HEK293 (cell line): ENCODE results near the gene MTMR3.

Experiments
- GFI1B ChIP-seq: fragments of 450-650 bp; formaldehyde crosslinking; IDR thresholded peaks from 2 replicates; pipeline ENCODE4 v1.5.1; 2016; ENCODE audit warnings: missing biosample characterization, missing genetic modification characterization
- HOXC10 ChIP-seq: sonication (generic); formaldehyde crosslinking; IDR thresholded peaks from 2 replicates; pipeline ENCODE4 v1.8.1; 2023; ENCODE audit warnings: mild to moderate bottlenecking, missing genetic modification reagents
- KLF10 ChIP-seq: fragments of 450-650 bp; IDR thresholded peaks from 2 replicates; pipeline ENCODE4 v1.5.1; 2018; ENCODE audit warnings: missing biosample characterization, mild to moderate bottlenecking, missing genetic modification characterization
- KLF8 ChIP-seq: fragments of 450-650 bp; formaldehyde crosslinking; IDR thresholded peaks from 2 replicates; pipeline ENCODE4 v1.5.1; 2016; ENCODE audit warnings: missing biosample characterization, missing genetic modification characterization
- MEIS1 ChIP-seq: sonication (generic); formaldehyde crosslinking; IDR thresholded peaks from 2 replicates; pipeline ENCODE4 v1.8.1; 2022; ENCODE audit warnings: missing genetic modification reagents, mild to moderate bottlenecking, borderline replicate concordance
- MYNN ChIP-seq: fragments of 450-650 bp; formaldehyde crosslinking; IDR thresholded peaks from 2 replicates; pipeline ENCODE4 v1.5.1; 2016; ENCODE audit warnings: missing biosample characterization, missing genetic modification characterization, borderline replicate concordance
- OSR2 ChIP-seq: fragments of 450-650 bp; formaldehyde crosslinking; IDR thresholded peaks from 2 replicates; pipeline ENCODE4 v1.5.1; 2016; ENCODE audit warnings: missing biosample characterization, missing genetic modification characterization
- OVOL3 ChIP-seq: fragments of 450-650 bp; formaldehyde crosslinking; IDR thresholded peaks from 2 replicates; pipeline ENCODE4 v1.5.1; 2016; ENCODE audit warnings: missing biosample characterization, missing genetic modification characterization
- RBAK ChIP-seq: fragments of 450-650 bp; formaldehyde crosslinking; IDR thresholded peaks from 2 replicates; pipeline ENCODE4 v1.5.1; 2016; ENCODE audit warnings: missing biosample characterization, missing genetic modification characterization
- ZBTB21 ChIP-seq: fragments of 450-650 bp; formaldehyde crosslinking; IDR thresholded peaks from 2 replicates; pipeline ENCODE4 v1.5.1; 2017; ENCODE audit warnings: missing biosample characterization, missing genetic modification characterization
- ZBTB8A ChIP-seq: fragments of 450-650 bp; formaldehyde crosslinking; IDR thresholded peaks from 2 replicates; pipeline ENCODE4 v1.5.1; 2016; ENCODE audit warnings: missing biosample characterization, missing genetic modification characterization
- ZNF132 ChIP-seq: fragments of 450-650 bp; formaldehyde crosslinking; IDR thresholded peaks from 2 replicates; pipeline ENCODE4 v1.5.1; 2017; ENCODE audit warnings: missing biosample characterization, missing genetic modification characterization, borderline replicate concordance
- ZNF311 ChIP-seq: fragments of 450-650 bp; formaldehyde crosslinking; IDR thresholded peaks from 2 replicates; pipeline ENCODE4 v1.5.1; 2017; ENCODE audit warnings: missing biosample characterization, missing genetic modification characterization, borderline replicate concordance
- ZNF366 ChIP-seq: fragments of 450-650 bp; formaldehyde crosslinking; conservative IDR thresholded peaks from 2 replicates; pipeline ENCODE4 v1.5.1; 2016; ENCODE audit warnings: missing biosample characterization, missing genetic modification characterization
- ZNF416 ChIP-seq: fragments of 450-650 bp; formaldehyde crosslinking; IDR thresholded peaks from 2 replicates; pipeline ENCODE4 v1.5.1; 2016; ENCODE audit warnings: missing biosample characterization, missing genetic modification characterization
- ZNF544 ChIP-seq: fragments of 450-650 bp; formaldehyde crosslinking; IDR thresholded peaks from 2 replicates; pipeline ENCODE4 v1.5.0; 2017; ENCODE audit warnings: missing biosample characterization, missing genetic modification characterization
- ZNF558 ChIP-seq: fragments of 450-650 bp; formaldehyde crosslinking; IDR thresholded peaks from 2 replicates; pipeline ENCODE4 v1.5.1; 2016; ENCODE audit warnings: missing biosample characterization, missing genetic modification characterization
- ZNF660 ChIP-seq: fragments of 450-650 bp; IDR thresholded peaks from 2 replicates; pipeline ENCODE4 v1.5.1; 2018; ENCODE audit warnings: missing biosample characterization, mild to moderate bottlenecking, missing genetic modification characterization
- ZNF843 ChIP-seq: fragments of 450-650 bp; formaldehyde crosslinking; IDR thresholded peaks from 2 replicates; pipeline ENCODE4 v1.5.1; 2016; ENCODE audit warnings: missing biosample characterization, missing genetic modification characterization
- TF ChIP-seq, protein P1 (sequence below): fragments of 450-650 bp; formaldehyde crosslinking; IDR thresholded peaks from 2 replicates; pipeline ENCODE4 v1.5.1; 2016; ENCODE audit warnings: missing biosample characterization, missing genetic modification characterization, borderline replicate concordance
- TF ChIP-seq, protein P2 (sequence below): fragments of 450-650 bp; formaldehyde crosslinking; IDR thresholded peaks from 2 replicates; pipeline ENCODE4 v1.5.1; 2017; ENCODE audit warnings: missing biosample characterization, missing genetic modification characterization
- TF ChIP-seq, protein P3 (sequence below): fragments of 450-650 bp; formaldehyde crosslinking; IDR thresholded peaks from 2 replicates; pipeline ENCODE4 v1.5.1; 2016; ENCODE audit warnings: missing biosample characterization, missing genetic modification characterization, borderline replicate concordance
- TF ChIP-seq, protein P4 (sequence below): fragments of 450-650 bp; formaldehyde crosslinking; IDR thresholded peaks from 2 replicates; pipeline ENCODE4 v1.5.1; 2016; ENCODE audit warnings: missing biosample characterization, missing genetic modification characterization
- TF ChIP-seq, protein P5 (sequence below): fragments of 450-650 bp; formaldehyde crosslinking; IDR thresholded peaks from 2 replicates; pipeline ENCODE4 v1.5.1; 2017; ENCODE audit warnings: missing biosample characterization, missing genetic modification characterization
- TF ChIP-seq, protein P6 (sequence below): fragments of 450-650 bp; formaldehyde crosslinking; IDR thresholded peaks from 2 replicates; pipeline ENCODE4 v1.5.1; 2016; ENCODE audit warnings: missing biosample characterization, missing genetic modification characterization

The MTMR3 gene

DNA sequence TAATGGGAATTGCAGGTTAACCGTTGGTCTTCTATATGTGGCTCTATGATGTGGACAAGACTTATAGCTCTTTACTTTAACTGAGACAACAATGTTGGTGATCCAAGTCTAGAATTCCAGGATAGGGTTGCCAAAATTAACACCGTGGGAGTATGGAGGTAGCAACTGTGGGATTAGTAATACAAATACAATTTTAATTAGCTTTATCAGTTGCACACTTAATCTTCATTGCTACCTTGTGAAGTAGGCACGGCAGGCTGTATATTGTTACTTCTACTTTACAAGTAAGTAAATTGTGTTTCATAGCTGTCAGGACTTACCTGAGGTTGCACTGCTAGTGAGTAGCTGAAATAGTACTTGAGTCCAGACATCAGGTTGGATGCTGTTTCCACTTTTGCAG is 21.0 kb downstream of the MTMR3 start (continued):
- TF ChIP-seq, protein P1, sequence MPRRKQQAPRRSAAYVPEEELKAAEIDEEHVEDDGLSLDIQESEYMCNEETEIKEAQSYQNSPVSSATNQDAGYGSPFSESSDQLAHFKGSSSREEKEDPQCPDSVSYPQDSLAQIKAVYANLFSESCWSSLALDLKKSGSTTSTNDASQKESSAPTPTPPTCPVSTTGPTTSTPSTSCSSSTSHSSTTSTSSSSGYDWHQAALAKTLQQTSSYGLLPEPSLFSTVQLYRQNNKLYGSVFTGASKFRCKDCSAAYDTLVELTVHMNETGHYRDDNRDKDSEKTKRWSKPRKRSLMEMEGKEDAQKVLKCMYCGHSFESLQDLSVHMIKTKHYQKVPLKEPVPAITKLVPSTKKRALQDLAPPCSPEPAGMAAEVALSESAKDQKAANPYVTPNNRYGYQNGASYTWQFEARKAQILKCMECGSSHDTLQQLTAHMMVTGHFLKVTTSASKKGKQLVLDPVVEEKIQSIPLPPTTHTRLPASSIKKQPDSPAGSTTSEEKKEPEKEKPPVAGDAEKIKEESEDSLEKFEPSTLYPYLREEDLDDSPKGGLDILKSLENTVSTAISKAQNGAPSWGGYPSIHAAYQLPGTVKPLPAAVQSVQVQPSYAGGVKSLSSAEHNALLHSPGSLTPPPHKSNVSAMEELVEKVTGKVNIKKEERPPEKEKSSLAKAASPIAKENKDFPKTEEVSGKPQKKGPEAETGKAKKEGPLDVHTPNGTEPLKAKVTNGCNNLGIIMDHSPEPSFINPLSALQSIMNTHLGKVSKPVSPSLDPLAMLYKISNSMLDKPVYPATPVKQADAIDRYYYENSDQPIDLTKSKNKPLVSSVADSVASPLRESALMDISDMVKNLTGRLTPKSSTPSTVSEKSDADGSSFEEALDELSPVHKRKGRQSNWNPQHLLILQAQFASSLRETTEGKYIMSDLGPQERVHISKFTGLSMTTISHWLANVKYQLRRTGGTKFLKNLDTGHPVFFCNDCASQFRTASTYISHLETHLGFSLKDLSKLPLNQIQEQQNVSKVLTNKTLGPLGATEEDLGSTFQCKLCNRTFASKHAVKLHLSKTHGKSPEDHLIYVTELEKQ (tag by site-specific recombination) = no peak
- no peak for TF ChIP-seq ZNF558
- TF ChIP-seq GFI1B = no peak
- no peak for TF ChIP-seq OVOL3 (tag by site-specific recombination)
- TF ChIP-seq KLF8 (tag by site-specific recombination) = peak; percentile 25; the same call in 1 of the 2 replicates
- TF ChIP-seq, protein P2, sequence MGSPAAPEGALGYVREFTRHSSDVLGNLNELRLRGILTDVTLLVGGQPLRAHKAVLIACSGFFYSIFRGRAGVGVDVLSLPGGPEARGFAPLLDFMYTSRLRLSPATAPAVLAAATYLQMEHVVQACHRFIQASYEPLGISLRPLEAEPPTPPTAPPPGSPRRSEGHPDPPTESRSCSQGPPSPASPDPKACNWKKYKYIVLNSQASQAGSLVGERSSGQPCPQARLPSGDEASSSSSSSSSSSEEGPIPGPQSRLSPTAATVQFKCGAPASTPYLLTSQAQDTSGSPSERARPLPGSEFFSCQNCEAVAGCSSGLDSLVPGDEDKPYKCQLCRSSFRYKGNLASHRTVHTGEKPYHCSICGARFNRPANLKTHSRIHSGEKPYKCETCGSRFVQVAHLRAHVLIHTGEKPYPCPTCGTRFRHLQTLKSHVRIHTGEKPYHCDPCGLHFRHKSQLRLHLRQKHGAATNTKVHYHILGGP (tag by site-specific recombination) = no peak
- no peak for TF ChIP-seq ZBTB8A (tag by site-specific recombination)
- no peak for TF ChIP-seq ZNF660
- TF ChIP-seq MEIS1 (CRISPR knock-in tag) = no peak
- TF ChIP-seq, protein P3, sequence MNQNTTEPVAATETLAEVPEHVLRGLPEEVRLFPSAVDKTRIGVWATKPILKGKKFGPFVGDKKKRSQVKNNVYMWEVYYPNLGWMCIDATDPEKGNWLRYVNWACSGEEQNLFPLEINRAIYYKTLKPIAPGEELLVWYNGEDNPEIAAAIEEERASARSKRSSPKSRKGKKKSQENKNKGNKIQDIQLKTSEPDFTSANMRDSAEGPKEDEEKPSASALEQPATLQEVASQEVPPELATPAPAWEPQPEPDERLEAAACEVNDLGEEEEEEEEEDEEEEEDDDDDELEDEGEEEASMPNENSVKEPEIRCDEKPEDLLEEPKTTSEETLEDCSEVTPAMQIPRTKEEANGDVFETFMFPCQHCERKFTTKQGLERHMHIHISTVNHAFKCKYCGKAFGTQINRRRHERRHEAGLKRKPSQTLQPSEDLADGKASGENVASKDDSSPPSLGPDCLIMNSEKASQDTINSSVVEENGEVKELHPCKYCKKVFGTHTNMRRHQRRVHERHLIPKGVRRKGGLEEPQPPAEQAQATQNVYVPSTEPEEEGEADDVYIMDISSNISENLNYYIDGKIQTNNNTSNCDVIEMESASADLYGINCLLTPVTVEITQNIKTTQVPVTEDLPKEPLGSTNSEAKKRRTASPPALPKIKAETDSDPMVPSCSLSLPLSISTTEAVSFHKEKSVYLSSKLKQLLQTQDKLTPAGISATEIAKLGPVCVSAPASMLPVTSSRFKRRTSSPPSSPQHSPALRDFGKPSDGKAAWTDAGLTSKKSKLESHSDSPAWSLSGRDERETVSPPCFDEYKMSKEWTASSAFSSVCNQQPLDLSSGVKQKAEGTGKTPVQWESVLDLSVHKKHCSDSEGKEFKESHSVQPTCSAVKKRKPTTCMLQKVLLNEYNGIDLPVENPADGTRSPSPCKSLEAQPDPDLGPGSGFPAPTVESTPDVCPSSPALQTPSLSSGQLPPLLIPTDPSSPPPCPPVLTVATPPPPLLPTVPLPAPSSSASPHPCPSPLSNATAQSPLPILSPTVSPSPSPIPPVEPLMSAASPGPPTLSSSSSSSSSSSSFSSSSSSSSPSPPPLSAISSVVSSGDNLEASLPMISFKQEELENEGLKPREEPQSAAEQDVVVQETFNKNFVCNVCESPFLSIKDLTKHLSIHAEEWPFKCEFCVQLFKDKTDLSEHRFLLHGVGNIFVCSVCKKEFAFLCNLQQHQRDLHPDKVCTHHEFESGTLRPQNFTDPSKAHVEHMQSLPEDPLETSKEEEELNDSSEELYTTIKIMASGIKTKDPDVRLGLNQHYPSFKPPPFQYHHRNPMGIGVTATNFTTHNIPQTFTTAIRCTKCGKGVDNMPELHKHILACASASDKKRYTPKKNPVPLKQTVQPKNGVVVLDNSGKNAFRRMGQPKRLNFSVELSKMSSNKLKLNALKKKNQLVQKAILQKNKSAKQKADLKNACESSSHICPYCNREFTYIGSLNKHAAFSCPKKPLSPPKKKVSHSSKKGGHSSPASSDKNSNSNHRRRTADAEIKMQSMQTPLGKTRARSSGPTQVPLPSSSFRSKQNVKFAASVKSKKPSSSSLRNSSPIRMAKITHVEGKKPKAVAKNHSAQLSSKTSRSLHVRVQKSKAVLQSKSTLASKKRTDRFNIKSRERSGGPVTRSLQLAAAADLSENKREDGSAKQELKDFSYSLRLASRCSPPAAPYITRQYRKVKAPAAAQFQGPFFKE (tag by site-specific recombination) = no peak
- no peak for TF ChIP-seq ZNF132 (tag by site-specific recombination)
- TF ChIP-seq, protein P4, sequence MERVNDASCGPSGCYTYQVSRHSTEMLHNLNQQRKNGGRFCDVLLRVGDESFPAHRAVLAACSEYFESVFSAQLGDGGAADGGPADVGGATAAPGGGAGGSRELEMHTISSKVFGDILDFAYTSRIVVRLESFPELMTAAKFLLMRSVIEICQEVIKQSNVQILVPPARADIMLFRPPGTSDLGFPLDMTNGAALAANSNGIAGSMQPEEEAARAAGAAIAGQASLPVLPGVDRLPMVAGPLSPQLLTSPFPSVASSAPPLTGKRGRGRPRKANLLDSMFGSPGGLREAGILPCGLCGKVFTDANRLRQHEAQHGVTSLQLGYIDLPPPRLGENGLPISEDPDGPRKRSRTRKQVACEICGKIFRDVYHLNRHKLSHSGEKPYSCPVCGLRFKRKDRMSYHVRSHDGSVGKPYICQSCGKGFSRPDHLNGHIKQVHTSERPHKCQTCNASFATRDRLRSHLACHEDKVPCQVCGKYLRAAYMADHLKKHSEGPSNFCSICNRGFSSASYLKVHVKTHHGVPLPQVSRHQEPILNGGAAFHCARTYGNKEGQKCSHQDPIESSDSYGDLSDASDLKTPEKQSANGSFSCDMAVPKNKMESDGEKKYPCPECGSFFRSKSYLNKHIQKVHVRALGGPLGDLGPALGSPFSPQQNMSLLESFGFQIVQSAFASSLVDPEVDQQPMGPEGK (tag by site-specific recombination) = no peak
- no peak for TF ChIP-seq RBAK (tag by site-specific recombination)
- TF ChIP-seq ZNF311 = no peak
- TF ChIP-seq, protein P5, sequence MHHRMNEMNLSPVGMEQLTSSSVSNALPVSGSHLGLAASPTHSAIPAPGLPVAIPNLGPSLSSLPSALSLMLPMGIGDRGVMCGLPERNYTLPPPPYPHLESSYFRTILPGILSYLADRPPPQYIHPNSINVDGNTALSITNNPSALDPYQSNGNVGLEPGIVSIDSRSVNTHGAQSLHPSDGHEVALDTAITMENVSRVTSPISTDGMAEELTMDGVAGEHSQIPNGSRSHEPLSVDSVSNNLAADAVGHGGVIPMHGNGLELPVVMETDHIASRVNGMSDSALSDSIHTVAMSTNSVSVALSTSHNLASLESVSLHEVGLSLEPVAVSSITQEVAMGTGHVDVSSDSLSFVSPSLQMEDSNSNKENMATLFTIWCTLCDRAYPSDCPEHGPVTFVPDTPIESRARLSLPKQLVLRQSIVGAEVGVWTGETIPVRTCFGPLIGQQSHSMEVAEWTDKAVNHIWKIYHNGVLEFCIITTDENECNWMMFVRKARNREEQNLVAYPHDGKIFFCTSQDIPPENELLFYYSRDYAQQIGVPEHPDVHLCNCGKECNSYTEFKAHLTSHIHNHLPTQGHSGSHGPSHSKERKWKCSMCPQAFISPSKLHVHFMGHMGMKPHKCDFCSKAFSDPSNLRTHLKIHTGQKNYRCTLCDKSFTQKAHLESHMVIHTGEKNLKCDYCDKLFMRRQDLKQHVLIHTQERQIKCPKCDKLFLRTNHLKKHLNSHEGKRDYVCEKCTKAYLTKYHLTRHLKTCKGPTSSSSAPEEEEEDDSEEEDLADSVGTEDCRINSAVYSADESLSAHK (tag by site-specific recombination) = no peak
- TF ChIP-seq KLF10 (tag by site-specific recombination) = no peak
- TF ChIP-seq OSR2 (tag by site-specific recombination) = peak; percentile 80
- TF ChIP-seq MYNN (tag by site-specific recombination) = no peak
- peak; percentile 50; the same call in 1 of the 2 replicates for TF ChIP-seq ZNF843
- TF ChIP-seq, protein P6, sequence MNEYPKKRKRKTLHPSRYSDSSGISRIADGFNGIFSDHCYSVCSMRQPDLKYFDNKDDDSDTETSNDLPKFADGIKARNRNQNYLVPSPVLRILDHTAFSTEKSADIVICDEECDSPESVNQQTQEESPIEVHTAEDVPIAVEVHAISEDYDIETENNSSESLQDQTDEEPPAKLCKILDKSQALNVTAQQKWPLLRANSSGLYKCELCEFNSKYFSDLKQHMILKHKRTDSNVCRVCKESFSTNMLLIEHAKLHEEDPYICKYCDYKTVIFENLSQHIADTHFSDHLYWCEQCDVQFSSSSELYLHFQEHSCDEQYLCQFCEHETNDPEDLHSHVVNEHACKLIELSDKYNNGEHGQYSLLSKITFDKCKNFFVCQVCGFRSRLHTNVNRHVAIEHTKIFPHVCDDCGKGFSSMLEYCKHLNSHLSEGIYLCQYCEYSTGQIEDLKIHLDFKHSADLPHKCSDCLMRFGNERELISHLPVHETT (tag by site-specific recombination) = no peak
- no peak for TF ChIP-seq ZNF416 (tag by site-specific recombination)
- TF ChIP-seq ZBTB21 (tag by site-specific recombination) = no peak
- TF ChIP-seq ZNF366 (tag by site-specific recombination) = 0 out of 2 replicates have a peak, but pooled peaks have one; percentile 39
- TF ChIP-seq ZNF544 (tag by site-specific recombination) = no peak
- no peak for TF ChIP-seq HOXC10 (CRISPR knock-in tag)
